T-helper 2 cell treated with Interferon-gamma antibody and Interleukin-4, amounts not matched to agents 100 ng/mL and 5 ng/mL, for 36 hours (primary cell): Measurements from ENCODE around the gene KRTAP6-2. TPM values are rescaled to one million over a fixed set of nuclear protein-coding genes. Genes with fewer than 3 reads are reported as not detected.

ENCODE experiments used
- intact Hi-C: fragments of 100-400 bp; cut with micrococcal nuclease; formaldehyde crosslinking; loops from one replicate; pipeline ENCODE4 v1.15.1; 2023
- total RNA-seq: library from RNA; stranded (reverse); gene quantifications from 2 replicates; pipeline ENCODE4 v1.2.3, GENCODE V29; 2022

Gene KRTAP6-2, protein sequence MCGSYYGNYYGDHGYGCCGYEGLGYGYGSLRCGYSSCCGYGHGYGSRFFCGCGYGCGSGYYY
- total RNA-seq = not detected in 2 replicates

- intact Hi-C loops = no loop called here
Measured at GRCh38 chr21:30598802-30599201, at the start of gene KRTAP6-2. Gene KRTAP6-2 (minus strand): TSS chr21:30598902. CDS start chr21:30598874, 28 bp downstream.

- intact Hi-C loops = no loop called here
Measured at GRCh38 chr21:30646904-30647414, 48.3 kb upstream of the KRTAP6-2 start.

DNA sequence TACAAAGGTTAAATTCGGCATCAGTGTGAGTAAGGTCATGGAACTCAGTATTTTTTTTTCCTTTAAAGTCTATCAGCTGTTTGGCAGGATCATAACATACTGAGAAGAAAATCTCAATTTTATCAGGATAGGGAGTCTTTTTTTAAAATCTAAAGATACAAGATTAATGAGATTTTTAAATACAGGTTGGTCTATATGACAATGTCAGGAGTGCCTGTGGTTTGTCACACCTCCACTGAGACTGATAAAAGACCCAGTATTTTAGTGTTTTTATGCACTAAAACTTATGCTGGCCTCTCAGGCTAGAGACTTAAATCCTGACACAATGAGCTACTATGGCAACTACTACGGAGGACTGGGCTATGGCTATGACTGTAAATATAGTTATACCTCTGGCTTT is 43.9 kb upstream of the KRTAP6-2 start, which contains the start of gene KRTAP20-3:
KRTAP20-3 (plus strand) TSS at position 301 of the 400 bp plus-strand sequence.
- intact Hi-C loops = no loop called here

GRCh38 chr21:30638686-30639085 is 40.0 kb upstream of the KRTAP6-2 start:
- intact Hi-C loops = no loop called here

GRCh38 chr21:30634906-30635305 is 36.2 kb upstream of the KRTAP6-2 start, which contains the start of gene KRTAP20-2:
Gene KRTAP20-2 (plus strand): TSS chr21:30635206. CDS start chr21:30635264, 58 bp downstream.
- intact Hi-C loops = no loop called here

DNA sequence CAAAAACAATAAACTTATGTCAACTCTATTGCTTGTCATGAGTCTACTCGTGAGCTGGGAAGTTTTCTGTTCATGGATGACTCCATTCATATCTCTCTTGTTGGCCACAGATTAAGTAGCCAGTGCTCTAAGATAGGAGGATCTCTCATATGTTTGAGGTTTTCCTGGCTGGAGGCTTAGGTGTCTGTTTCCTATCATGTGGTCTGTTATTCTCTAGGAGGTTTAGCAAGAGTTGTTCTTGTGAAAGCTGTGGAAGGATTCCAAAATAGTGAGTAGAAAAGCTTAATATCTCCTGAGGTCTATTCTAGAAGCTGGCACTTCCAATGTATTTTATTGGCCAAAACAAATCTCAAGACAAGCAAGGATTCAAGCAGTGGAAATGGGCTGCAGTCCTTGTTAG is 30.5 kb upstream of the KRTAP6-2 start:
- intact Hi-C loops = no loop called here

- intact Hi-C loops = no loop called here
Measured at GRCh38 chr21:30628109-30628508, 29.4 kb upstream of the KRTAP6-2 start.

DNA sequence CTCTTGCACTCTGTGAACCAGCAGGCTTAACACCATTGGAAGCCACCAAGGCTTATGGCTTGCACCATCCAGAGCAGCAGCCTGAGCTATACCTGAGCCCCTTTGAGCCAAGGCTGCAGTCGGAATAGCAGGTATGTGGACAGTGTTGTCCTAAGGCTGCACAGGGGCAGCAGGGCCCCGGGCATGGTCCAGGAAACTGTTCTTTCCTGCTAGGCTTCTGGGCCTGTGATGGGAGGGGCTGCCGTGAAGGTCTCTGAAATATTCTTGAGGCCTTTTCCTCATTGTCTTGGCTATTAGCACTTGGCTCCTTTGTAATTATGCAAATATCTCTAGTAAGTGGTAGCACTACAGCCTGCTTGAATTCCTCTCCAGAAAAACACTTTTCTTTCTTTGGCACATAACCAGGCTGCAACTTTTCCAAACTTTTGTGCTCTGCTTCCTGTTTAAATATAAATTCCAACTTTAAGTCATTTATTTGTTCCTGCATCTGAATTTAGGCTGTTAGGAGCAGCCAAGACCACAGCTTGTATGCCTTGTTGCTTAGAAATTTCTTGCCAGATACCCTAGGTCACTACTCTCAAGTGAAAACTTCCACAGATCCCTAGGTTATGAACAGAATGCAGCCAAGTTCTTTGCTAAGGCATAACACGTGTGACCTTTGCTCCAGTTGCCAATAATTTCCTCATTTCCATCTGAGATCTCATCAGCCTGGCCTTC is 26.9 kb upstream of the KRTAP6-2 start:
- intact Hi-C loops = no loop called here

GRCh38 chr21:30623362-30623761 is 24.7 kb upstream of the KRTAP6-2 start:
- intact Hi-C loops = no loop called here

GRCh38 chr21:30620522-30620921 is 21.8 kb upstream of the KRTAP6-2 start, which contains the start of gene KRTAP20-4:
Gene KRTAP20-4 (plus strand): TSS chr21:30620627.
- intact Hi-C loops = no loop called here

GRCh38 chr21:30620080-30620479 is 21.4 kb upstream of the KRTAP6-2 start:
- intact Hi-C loops = no loop called here

- intact Hi-C loops = no loop called here
Measured at GRCh38 chr21:30616125-30616524, 17.4 kb upstream of the KRTAP6-2 start, which contains the start of gene KRTAP20-1. Gene KRTAP20-1 (plus strand): TSS chr21:30616425. CDS start chr21:30616455, 30 bp downstream.

DNA sequence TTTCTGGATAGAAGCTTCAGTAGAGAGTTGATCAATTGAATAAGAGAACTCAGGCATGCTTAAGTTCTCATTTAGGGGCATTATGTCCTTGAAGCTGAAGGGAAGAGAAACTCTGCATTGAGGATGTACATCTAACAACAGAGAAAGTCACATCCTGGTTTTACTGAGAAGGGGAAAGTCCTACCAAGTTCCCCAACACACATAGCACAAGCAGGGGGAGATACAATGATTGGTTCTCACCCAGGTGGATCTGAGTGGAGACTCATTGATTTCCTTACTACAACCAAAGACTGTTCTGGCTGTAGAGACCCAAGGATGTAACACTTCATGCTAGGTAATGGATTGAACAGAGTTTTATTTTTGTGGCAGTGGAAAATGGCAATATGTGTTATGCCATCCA is 16.5 kb upstream of the KRTAP6-2 start:
- intact Hi-C loops = no loop called here

DNA sequence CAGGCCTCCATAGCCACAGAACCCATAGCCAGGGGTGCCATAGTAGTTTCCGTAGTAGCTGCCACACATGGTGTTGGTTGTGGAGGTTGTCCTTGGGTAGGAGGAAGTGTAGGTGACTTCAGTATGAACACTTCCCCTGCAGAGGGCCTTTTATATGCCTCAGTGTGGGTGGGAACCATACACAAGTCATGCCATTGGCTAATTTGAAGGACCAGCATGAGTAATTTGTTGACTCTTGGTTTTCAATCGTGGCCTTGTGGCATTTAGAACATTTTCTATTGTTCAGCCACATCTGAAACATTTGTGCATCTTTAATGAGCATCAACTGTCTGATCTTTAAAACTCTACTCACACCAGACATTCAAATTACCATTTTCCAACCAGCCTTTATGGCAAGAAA is 15.1 kb upstream of the KRTAP6-2 start, which contains the start of gene KRTAP6-1:
KRTAP6-1 (minus strand) TSS at position 95 of the 400 bp plus-strand sequence; CDS start at position 69, 26 bp downstream.
- intact Hi-C loops = no loop called here

GRCh38 chr21:30612132-30612531 is 13.4 kb upstream of the KRTAP6-2 start:
- intact Hi-C loops = no loop called here

DNA sequence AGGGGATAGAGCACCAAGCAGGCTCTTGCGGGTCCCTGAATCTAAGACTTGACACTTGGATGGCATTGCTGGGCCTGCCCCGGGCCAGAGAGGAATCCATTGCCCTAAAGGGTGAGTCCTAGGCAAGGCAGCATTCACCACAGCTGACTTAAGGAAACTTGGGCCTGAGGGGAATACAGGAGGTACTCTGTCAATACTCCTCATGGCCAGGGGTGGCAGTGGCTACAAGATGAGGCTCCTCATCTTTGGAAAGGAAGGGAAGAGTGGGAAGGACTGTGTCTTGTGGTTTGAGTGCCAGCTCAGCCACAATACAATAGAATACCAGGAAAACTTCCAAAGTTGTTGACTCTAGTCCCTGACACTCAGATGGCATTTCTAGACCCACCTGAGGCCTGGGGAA is 7.3 kb upstream of the KRTAP6-2 start:
- intact Hi-C loops = no loop called here

GRCh38 chr21:30600787-30601186 is 2.1 kb upstream of the KRTAP6-2 start, which contains the start of gene KRTAP22-1:
Gene KRTAP22-1 (plus strand): TSS chr21:30601087.
- intact Hi-C loops = no loop called here

GRCh38 chr21:30592140-30592539 is 6.6 kb downstream of the KRTAP6-2 start, which contains the start of gene KRTAP6-3:
Gene KRTAP6-3 (plus strand): TSS chr21:30592440. CDS start chr21:30592446, 6 bp downstream.
- intact Hi-C loops = no loop called here

DNA sequence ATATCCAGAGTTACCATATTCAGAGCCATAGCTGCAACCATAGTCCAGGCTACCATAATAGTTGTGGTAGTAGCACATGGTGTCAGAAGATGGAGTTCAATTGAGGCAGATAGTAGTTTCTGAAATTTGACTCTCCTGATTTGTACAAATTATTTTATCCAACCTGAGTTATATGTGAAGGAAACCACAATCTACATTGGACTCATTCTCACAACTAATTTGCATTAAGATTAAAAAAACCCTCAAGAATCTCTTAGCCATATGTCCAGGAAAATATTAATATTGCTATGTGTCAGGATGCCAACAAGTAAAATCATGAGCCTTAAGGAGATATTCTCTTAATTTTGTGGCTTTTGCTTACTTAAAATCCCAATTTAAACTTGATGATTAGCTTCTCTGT is 8.4 kb downstream of the KRTAP6-2 start, which contains the start of gene KRTAP22-2:
KRTAP22-2 (minus strand) TSS at position 101 of the 400 bp plus-strand sequence.
- intact Hi-C loops = no loop called here

GRCh38 chr21:30582870-30583269 is 15.8 kb downstream of the KRTAP6-2 start:
- intact Hi-C loops = no loop called here

DNA sequence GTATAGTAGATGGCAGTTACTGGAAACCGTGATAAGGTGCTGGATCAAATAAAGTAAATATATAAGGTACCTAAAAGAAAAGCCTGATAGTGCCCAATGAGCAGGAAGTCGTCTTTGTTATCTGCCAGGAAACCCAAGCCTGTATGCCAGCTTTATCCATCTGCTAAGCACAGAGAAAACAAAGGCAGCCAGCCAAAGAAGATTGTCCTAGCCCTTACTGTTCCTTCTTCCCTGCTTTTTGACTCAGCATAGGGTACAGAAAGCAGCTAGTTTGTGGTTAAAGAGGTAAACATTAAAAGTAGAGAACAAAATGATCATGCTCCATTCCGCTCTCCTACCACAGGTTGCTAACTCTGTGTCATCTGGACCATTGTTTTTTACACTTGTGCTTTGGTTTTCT is 18.6 kb downstream of the KRTAP6-2 start:
- intact Hi-C loops = no loop called here

GRCh38 chr21:30579346-30579745 is 19.4 kb downstream of the KRTAP6-2 start:
- intact Hi-C loops = no loop called here
